GM19351 (cell line): ENCODE measurements around the gene IL25.
"Not testable (repeated sequence)": the region's sequence is repeated elsewhere in the genome, so short reads cannot be mapped to it uniquely, and the experiment has no call there.

ENCODE experiments used
- ATAC-seq: cut with Tn5 transposase; IDR thresholded peaks from one replicate; pipeline ENCODE4 v1.9.1; 2021; ENCODE audit warnings: mild to moderate bottlenecking, moderate library complexity; ENCODE audit not compliant: unreplicated experiment

Gene IL25

DNA sequence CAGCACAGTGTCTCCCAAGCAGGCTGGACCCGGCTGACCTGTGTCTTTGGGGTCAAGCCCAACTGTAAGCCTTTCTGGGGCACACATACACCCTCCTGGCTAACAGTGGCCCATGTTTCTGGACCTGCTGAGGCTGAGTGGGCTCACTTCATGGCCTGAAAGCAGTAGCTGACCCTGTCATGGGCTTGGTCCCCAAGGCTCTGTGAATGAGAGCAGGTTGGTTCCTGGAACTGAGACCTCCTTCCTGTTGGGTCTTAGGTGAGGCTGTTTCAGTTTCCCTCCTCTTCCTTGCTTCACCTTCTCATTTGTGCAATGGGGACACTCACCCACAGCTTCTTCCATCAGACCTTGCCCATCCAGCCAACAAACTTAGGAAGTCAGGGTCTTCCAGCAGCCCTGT is 744 bp upstream of the IL25 start:
- no peak for ATAC-seq

DNA sequence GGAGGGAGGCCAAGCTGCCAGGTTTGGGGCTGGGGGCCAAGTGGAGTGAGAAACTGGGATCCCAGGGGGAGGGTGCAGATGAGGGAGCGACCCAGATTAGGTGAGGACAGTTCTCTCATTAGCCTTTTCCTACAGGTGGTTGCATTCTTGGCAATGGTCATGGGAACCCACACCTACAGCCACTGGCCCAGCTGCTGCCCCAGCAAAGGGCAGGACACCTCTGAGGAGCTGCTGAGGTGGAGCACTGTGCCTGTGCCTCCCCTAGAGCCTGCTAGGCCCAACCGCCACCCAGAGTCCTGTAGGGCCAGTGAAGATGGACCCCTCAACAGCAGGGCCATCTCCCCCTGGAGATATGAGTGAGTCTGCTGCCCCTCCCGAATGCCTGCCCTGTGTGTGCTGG is 432 bp downstream of the IL25 start:
- no peak for ATAC-seq

- ATAC-seq, result no peak
Observed at GRCh38 chr14:23375527-23376251, 3.1 kb downstream of the IL25 start.

GRCh38 chr14:23376482-23377197 is 4.0 kb downstream of the IL25 start, which contains the start of gene CMTM5:
CMTM5 (plus strand) TSS chr14:23377046; CDS start chr14:23377252, 206 bp downstream.
- ATAC-seq, result no peak

- no peak for ATAC-seq
Observed at GRCh38 chr14:23377198-23377550, 4.6 kb downstream of the IL25 start.

DNA sequence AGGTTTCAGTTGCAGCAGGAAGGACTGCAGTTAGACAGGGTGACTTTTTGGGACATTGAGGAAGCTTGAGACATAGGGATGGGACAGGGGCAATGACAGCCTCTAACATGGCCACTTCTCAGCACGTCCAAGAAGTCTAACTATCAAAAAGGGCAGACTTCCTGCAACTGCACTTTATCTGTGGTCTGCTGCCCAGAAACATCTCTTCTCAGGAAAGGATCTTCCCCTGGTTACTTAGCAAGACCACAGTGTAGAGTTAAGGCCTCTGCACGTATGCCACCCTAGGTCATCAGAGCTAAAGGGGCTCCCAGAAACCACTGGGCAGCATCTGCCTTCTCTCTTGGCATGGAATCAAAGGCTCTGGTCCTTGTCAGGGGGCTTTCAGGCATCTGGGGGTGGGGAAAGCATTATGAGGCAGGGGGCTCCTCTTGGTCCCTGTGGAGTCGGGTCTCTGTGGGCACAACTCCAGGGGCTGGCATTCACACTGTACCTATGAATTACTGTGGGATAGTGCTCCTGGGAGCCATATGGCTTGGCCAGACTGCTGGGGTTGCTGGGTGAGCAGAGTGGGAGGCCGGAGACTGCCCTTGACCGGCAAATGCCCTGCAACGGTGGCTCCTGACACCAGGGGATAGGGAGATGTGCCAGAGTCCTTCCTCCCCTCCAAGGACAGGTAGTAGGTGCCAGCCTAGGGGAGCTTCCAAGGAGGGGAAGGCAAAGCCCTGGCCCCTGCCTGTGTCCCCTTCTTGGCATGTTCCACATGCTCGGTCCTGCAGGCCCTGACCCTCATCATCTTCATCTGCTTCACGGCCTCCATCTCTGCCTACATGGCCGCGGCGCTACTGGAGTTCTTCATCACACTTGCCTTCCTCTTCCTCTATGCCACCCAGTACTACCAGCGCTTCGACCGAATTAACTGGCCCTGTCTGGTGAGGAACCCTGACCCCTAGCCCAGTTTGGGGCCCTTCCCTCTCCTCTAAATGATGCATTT is 5.3 kb downstream of the IL25 start:
- ATAC-seq, result no peak

DNA sequence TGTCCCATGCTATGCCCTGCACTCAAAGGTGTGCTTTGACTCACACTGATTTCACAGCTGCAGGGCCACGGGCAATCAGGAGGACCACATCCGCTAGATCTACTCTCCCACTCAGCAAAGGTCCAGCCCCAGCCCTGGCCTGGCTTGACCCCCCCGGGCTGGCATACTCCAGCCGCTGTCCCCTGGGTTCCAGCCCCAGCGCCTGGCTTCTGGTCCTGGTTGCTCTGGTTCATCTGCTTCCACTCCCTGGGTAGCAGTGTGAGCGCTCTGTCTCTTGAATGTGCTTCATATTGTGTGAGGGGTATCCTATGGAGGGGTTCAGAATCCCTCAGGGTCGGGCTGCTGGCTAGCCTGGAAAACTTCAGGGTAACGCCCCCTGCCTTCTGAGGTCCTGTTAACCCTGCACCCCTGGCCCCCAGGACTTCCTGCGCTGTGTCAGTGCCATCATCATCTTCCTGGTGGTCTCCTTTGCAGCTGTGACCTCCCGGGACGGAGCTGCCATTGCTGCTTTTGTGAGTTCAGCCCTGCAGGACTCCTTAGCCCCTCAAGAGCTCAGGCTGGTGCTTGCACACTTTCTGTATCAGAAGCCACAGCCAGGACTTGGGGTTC is 6.1 kb downstream of the IL25 start:
- ATAC-seq, result no peak

DNA sequence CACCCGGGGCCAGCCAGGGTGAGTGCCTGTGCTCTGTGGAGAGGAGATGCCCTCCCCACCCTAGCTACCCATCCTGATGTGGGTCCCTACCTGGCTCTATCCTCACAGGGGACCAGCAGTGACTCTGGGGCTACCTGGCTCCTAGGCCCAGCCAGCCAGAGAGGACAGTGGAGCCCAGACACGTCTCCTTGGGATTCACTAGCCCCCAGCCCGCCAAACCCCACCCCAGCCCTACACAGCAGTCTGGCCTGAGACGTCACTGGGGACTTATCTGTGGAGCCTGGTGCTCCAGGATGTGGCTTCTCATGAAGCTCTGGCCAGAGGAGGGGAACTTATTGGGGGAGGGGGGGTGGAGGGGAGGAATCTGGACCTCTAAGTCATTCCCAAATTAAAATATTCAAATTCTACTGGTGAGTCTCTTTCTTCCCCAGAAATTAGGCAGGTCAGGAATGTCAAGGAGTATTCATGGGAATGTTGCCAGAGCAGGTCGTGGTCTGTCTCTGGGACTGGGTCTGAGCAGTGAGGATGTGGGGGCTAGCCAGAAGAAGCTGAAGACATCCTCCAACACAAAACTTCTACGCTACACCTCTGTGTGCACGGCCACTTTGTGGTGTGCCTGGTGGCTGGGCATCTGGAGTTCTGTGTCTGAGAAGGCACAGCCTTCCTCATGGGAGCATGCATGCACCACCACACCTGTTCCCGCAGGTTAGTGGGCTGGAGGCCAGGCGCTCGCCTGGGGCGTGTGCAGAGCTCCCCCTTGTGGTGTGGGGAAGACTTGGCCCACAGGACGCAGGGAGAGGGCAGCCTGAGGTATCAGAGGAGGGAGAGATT is 7.0 kb downstream of the IL25 start:
- ATAC-seq, result no peak

GRCh38 chr14:23380197-23380914 is 7.7 kb downstream of the IL25 start:
- no peak for ATAC-seq

GRCh38 chr14:23380976-23381375 is 8.4 kb downstream of the IL25 start:
- no peak for ATAC-seq

DNA sequence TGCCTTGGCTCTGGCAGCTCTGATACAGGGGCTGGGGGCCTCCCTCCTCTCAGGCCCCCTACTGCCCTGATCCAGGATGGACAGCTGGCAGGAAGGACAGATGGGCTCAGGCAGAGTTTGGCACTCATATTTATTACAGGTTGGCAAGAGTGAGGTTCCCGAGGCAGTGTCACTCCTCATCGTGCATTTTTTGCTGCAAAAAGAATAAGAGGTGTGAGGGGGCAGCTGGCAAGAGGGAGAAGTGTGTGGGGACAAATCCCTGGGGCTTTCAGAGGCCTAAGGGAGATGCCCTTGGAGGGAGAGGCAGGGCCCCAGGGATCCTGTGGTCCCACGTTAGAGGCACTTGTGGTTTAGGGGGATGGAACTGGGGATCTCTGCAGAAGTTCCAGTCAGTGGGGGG is 9.3 kb downstream of the IL25 start:
- no peak for ATAC-seq

DNA sequence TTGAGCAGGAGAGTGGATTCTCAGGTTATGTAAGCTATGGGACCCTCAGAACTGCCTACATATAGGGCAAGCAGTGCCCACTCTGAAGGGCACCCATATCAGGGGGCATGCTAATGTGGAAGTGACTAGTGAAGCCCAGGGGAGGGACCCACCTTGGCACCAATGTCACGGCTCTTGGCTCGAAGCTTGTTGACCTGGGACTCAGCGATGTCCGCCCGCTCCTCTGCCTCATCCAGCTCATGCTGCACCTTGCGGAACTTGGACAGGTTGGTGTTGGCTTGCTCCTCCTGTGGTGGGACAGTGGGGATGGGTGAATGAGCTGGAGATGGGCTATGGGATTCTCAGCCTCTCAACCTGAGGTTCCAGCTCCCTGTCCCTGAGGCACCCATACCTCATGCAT is 9.7 kb downstream of the IL25 start:
- ATAC-seq, result no peak

GRCh38 chr14:23382731-23383440 is 10.3 kb downstream of the IL25 start:
- ATAC-seq, result no peak

- no peak for ATAC-seq
Observed at GRCh38 chr14:23384364-23385080, 11.9 kb downstream of the IL25 start.

DNA sequence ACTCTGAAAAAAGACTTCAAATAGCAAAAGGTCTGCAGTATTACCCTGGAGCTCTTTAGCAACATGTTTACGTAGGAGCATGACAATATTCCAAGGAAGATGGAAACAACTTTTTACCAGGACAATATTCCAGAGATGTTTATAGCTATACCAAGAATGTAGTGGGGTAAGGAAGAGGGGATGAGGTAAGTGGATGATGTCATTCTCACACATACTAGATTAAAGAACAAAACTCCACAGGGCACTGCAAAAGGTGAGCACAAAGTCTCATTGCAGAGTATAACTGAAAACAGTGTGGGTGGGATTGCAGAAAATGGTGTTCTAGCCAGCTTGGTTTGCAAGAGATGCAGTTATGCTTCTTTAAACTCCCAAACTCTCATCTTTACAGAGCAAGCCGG is 12.6 kb downstream of the IL25 start:
- ATAC-seq, result no peak

- no peak for ATAC-seq
Observed at GRCh38 chr14:23385642-23386265, 13.1 kb downstream of the IL25 start.

DNA sequence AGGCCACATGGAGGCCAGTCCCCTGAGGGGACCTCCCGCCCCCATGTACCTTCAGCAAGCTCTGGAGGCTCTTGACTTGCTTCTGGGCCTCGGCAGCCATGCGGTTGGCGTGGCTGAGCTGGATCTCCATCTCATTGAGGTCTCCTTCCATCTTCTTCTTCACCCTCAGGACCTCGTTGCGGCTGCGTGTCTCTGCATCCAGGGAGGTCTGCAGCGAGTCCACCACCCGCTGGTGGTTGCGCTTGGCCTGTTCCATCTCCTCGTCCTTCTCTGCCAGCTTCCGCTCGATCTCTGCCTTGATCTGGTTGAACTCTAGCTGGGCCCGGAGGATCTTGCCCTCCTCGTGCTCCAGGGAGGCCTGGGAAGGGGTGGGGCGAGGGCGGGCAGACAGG is 13.7 kb downstream of the IL25 start:
- not testable (repeated sequence) for ATAC-seq

DNA sequence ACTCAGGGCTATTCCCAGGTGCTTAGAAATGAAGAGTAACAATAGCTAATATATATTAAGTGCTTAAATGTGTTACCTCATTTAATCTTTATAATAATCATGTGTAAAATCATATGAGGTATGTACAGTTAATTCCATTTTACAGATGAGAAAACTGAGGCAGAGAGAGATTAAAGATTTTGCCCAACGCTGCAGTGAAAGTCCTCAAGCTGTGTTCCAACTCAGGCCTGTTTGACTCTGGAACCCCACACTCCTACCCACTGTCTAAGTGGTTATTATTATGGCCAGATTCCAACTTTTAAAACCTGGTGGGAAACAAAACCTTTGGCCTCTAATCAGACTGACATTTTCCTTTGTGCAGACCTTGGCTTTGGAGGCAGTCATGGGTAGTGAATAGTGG is 14.4 kb downstream of the IL25 start:
- no peak for ATAC-seq
